OCI-LY1 (cell line): Measurements from ENCODE around the gene EEF1AKMT1.

Experiments used
- EZH2 ChIP-seq: fragments of 200-600 bp; sonication (generic), shearing (Covaris generic); IDR thresholded peaks from 2 replicates; pipeline ENCODE4 v1.8.0; 2017; ENCODE audit warnings: borderline replicate concordance, mixed run types, mild to moderate bottlenecking, antibody characterized with exemption, low read length, moderate library complexity, mixed read lengths
- TF ChIP-seq, protein P1 (sequence below): fragments of 200-600 bp; sonication (generic), shearing (Covaris generic); IDR thresholded peaks from 2 replicates; pipeline ENCODE4 v1.5.1; 2017; ENCODE audit warnings: mild to moderate bottlenecking, antibody characterized with exemption, low read length, moderate library complexity, mixed read lengths

DNA sequence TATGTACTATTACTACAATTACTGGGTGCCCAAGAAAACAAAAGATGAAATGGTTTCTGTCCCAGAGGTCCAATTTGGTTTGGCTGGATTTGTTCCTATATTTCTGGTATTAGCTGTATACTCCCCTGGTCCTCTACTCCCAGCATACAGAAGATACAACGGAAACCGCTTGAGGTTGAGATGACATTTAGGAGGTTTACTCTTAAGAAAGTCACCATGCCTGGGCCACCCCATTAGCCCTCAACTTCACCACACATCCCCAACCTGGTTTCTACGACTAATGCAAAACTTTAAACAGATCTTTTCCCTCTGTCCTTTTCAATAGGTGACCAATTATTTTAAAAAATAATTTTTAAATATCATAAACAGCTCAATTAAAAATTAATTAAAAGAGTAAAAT lies 46.0 kb upstream of the EEF1AKMT1 start:
- TF ChIP-seq, protein P1, sequence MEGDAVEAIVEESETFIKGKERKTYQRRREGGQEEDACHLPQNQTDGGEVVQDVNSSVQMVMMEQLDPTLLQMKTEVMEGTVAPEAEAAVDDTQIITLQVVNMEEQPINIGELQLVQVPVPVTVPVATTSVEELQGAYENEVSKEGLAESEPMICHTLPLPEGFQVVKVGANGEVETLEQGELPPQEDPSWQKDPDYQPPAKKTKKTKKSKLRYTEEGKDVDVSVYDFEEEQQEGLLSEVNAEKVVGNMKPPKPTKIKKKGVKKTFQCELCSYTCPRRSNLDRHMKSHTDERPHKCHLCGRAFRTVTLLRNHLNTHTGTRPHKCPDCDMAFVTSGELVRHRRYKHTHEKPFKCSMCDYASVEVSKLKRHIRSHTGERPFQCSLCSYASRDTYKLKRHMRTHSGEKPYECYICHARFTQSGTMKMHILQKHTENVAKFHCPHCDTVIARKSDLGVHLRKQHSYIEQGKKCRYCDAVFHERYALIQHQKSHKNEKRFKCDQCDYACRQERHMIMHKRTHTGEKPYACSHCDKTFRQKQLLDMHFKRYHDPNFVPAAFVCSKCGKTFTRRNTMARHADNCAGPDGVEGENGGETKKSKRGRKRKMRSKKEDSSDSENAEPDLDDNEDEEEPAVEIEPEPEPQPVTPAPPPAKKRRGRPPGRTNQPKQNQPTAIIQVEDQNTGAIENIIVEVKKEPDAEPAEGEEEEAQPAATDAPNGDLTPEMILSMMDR, result no peak
- no peak for TF ChIP-seq EZH2
